ENCODE results near the gene SIX2. TPM values are rescaled to one million over a fixed set of nuclear protein-coding genes. Genes with fewer than 3 reads are reported as not detected.
A peak's percentile ranks its signal among the peaks of the same experiment; 100 is the strongest.

The SIX2 gene
- total and polyA plus RNA-seq, 2 donors (not counting 1 experiment from before 2014, with no cell fraction given): 0.03 TPM; not detected in 1

- peaks cover 92% of the 10 kb centered on the region for H3K27me3 ChIP-seq (ENCODE audit: control insufficient read depth, insufficient read depth, low read length)
Measured at GRCh38 chr2:45008296-45009129, 739 bp downstream of the SIX2 start.

GRCh38 chr2:45007961-45008295, 1.3 kb downstream of the SIX2 start:
- Histone ChIP-seq H3K27ac (ENCODE audit: insufficient read depth, low read length) (no peak overlapping the region), H3K36me3 (ENCODE audit: control insufficient read depth, insufficient read depth, low read length) (no peaks in the 10 kb centered on the region), H3K79me2 (ENCODE audit: control insufficient read depth, insufficient read depth, low read length) (no peaks in the 10 kb centered on the region), H2AFZ (ENCODE audit: low read length) (no peak overlapping the region), H4K20me1 (ENCODE audit: control insufficient read depth, extremely low read depth, insufficient read depth, low read length) (no peaks in the 10 kb centered on the region), H3K4me3 (replicated peaks in 1 of 4; ENCODE audit: control extremely low read depth in 1 of 4, insufficient read depth in 1 of 4, low read depth in 3 of 4, low read length in 4 of 4) (no peak overlapping the region), H3K4me2 (ENCODE audit: extremely low read depth, insufficient read depth, low read length) (no peak overlapping the region), H3K9me3 (ENCODE audit: control insufficient read depth, insufficient read depth, low read depth, low read length) (no peaks in the 10 kb centered on the region), H3K27me3 (ENCODE audit: control insufficient read depth, insufficient read depth, low read length) (peaks cover 92% of the 10 kb centered on the region), H3K4me1 (ENCODE audit: control insufficient read depth, extremely low read depth, insufficient read depth, low read length) (peaks cover 3% of the 10 kb centered on the region), H3K9ac (ENCODE audit: insufficient read depth, low read length) (no peak overlapping the region)
- DNase-seq (ENCODE audit: low read depth in 2 of 2): no peak
- TF ChIP-seq CTCF (conservative IDR thresholded peaks at IDR 0.05 in 1 of 2, IDR thresholded peaks at IDR 0.05 in 1 of 2; ENCODE audit: low read depth in 1 of 2, low read length in 2 of 2) (no peak), EZH2 (IDR thresholded peaks at IDR 0.05; ENCODE audit: low read length, missing control alignments) (no peak)

More at GRCh38 chr2:45008296-45009129, 739 bp downstream of the SIX2 start:
- Histone ChIP-seq H4K20me1 (ENCODE audit: control insufficient read depth, extremely low read depth, insufficient read depth, low read length) (no peaks in the 10 kb centered on the region), H3K4me2 (ENCODE audit: extremely low read depth, insufficient read depth, low read length) (peak overlapping the region; percentile 29), H3K4me3 (replicated peaks in 1 of 4; ENCODE audit: control extremely low read depth in 1 of 4, insufficient read depth in 1 of 4, low read depth in 3 of 4, low read length in 4 of 4) (no peak overlapping the region), H3K36me3 (ENCODE audit: control insufficient read depth, insufficient read depth, low read length) (no peaks in the 10 kb centered on the region), H3K27ac (ENCODE audit: insufficient read depth, low read length) (no peak overlapping the region), H3K4me1 (ENCODE audit: control insufficient read depth, extremely low read depth, insufficient read depth, low read length) (peaks cover 3% of the 10 kb centered on the region), H3K9ac (ENCODE audit: insufficient read depth, low read length) (no peak overlapping the region), H3K79me2 (ENCODE audit: control insufficient read depth, insufficient read depth, low read length) (no peaks in the 10 kb centered on the region), H2AFZ (ENCODE audit: low read length) (no peak overlapping the region), H3K9me3 (ENCODE audit: control insufficient read depth, insufficient read depth, low read depth, low read length) (no peaks in the 10 kb centered on the region)
- TF ChIP-seq EZH2 (IDR thresholded peaks at IDR 0.05; ENCODE audit: low read length, missing control alignments) (peak; percentile 99), CTCF (conservative IDR thresholded peaks at IDR 0.05 in 1 of 2, IDR thresholded peaks at IDR 0.05 in 1 of 2; ENCODE audit: low read depth in 1 of 2, low read length in 2 of 2) (no peak)
- DNase-seq (ENCODE audit: low read depth in 2 of 2): peak in 1 of 2 donors; percentile 22

- Histone ChIP-seq H3K36me3 (ENCODE audit: control insufficient read depth, insufficient read depth, low read length) (no peaks in the 10 kb centered on the region), H3K4me1 (ENCODE audit: control insufficient read depth, extremely low read depth, insufficient read depth, low read length) (peaks cover 3% of the 10 kb centered on the region), H3K9ac (ENCODE audit: insufficient read depth, low read length) (no peak overlapping the region), H4K20me1 (ENCODE audit: control insufficient read depth, extremely low read depth, insufficient read depth, low read length) (no peaks in the 10 kb centered on the region), H3K27me3 (ENCODE audit: control insufficient read depth, insufficient read depth, low read length) (peaks cover 92% of the 10 kb centered on the region), H3K27ac (ENCODE audit: insufficient read depth, low read length) (no peak overlapping the region), H3K9me3 (ENCODE audit: control insufficient read depth, insufficient read depth, low read depth, low read length) (no peaks in the 10 kb centered on the region), H3K4me2 (ENCODE audit: extremely low read depth, insufficient read depth, low read length) (no peak overlapping the region), H2AFZ (ENCODE audit: low read length) (no peak overlapping the region), H3K79me2 (ENCODE audit: control insufficient read depth, insufficient read depth, low read length) (no peaks in the 10 kb centered on the region), H3K4me3 (replicated peaks in 1 of 4; ENCODE audit: control extremely low read depth in 1 of 4, insufficient read depth in 1 of 4, low read depth in 3 of 4, low read length in 4 of 4) (no peak overlapping the region)
- no peak for DNase-seq (ENCODE audit: low read depth in 2 of 2)
- no peak for TF ChIP-seq EZH2 (IDR thresholded peaks at IDR 0.05; ENCODE audit: low read length, missing control alignments)
- no peak for TF ChIP-seq CTCF (conservative IDR thresholded peaks at IDR 0.05 in 1 of 2, IDR thresholded peaks at IDR 0.05 in 1 of 2; ENCODE audit: low read depth in 1 of 2, low read length in 2 of 2)
Measured at GRCh38 chr2:45006942-45007287, 2.3 kb downstream of the SIX2 start.
